ENCODE results near the gene COL4A1. TPM values are rescaled to one million over a fixed set of nuclear protein-coding genes. Genes with fewer than 3 reads are reported as not detected.

COL4A1 gene
- total and polyA plus RNA-seq, 2 experiments from 2014 or later = 184 to 519 TPM

- Histone ChIP-seq H3K4me3 (no peak overlapping the region), H3K27ac (no peak overlapping the region), H3K27me3 (replicated peaks; ENCODE audit: insufficient read depth) (no peaks in the 10 kb centered on the region), H3K4me2 (ENCODE audit: unreplicated experiment) (no peak overlapping the region), H3F3A (ENCODE audit: insufficient read depth) (peaks cover 9% of the 10 kb centered on the region), H3K9ac (no peak overlapping the region), H3K79me2 (ENCODE audit: insufficient read depth) (no peaks in the 10 kb centered on the region), H3K9me2 (ENCODE audit: insufficient read depth) (no peaks in the 10 kb centered on the region), H3K36me3 (ENCODE audit: low read depth) (no peaks in the 10 kb centered on the region), H4K20me1 (ENCODE audit: insufficient read depth) (no peaks in the 10 kb centered on the region), H3K9me3 (ENCODE audit: low read depth) (no peaks in the 10 kb centered on the region), H3K4me1 (ENCODE audit: insufficient read depth) (peaks cover 18% of the 10 kb centered on the region), H2AFZ (no peak overlapping the region)
- in situ Hi-C loops (cut with MboI) = no loop called here
- 65 to 67% methylated on average over 16 of the region's 16 CpGs for WGBS, 2 experiments (ENCODE audit: low coverage in 1 of 2, low lambda C conversion rate in 2 of 2, missing lambda C conversion rate in 2 of 2)
- TF ChIP-seq EZH2phosphoT487 (IDR thresholded peaks at IDR 0.05; ENCODE audit: insufficient read depth, low read depth) (no peak), EZH2 (IDR thresholded peaks at IDR 0.05; ENCODE audit: insufficient read depth, poor library complexity, severe bottlenecking) (no peak)
- peak; percentile 55 for DNase-seq
Observed at GRCh38 chr13:110132225-110132982, 174.6 kb downstream of the COL4A1 start.

- Histone ChIP-seq H3K9ac (no peak overlapping the region), H3K9me2 (ENCODE audit: insufficient read depth) (no peaks in the 10 kb centered on the region), H3K4me3 (no peak overlapping the region), H3K27ac (no peak overlapping the region), H3K27me3 (replicated peaks; ENCODE audit: insufficient read depth) (no peaks in the 10 kb centered on the region), H3K36me3 (ENCODE audit: low read depth) (no peaks in the 10 kb centered on the region), H4K20me1 (ENCODE audit: insufficient read depth) (no peaks in the 10 kb centered on the region), H3K9me3 (ENCODE audit: low read depth) (no peaks in the 10 kb centered on the region), H2AFZ (no peak overlapping the region), H3K79me2 (ENCODE audit: insufficient read depth) (no peaks in the 10 kb centered on the region), H3F3A (ENCODE audit: insufficient read depth) (peaks cover 16% of the 10 kb centered on the region), H3K4me1 (ENCODE audit: insufficient read depth) (peaks cover 25% of the 10 kb centered on the region), H3K4me2 (ENCODE audit: unreplicated experiment) (no peak overlapping the region)
- in situ Hi-C loops (cut with MboI) = no loop called here
- TF ChIP-seq EZH2phosphoT487 (IDR thresholded peaks at IDR 0.05; ENCODE audit: insufficient read depth, low read depth) (no peak), EZH2 (IDR thresholded peaks at IDR 0.05; ENCODE audit: insufficient read depth, poor library complexity, severe bottlenecking) (no peak)
- no peak for DNase-seq
- 70 to 78% methylated on average over 11 of the region's 11 CpGs for WGBS, 2 experiments (ENCODE audit: low coverage in 1 of 2, low lambda C conversion rate in 2 of 2, missing lambda C conversion rate in 2 of 2)
Observed at GRCh38 chr13:110131424-110131823, 175.5 kb downstream of the COL4A1 start.

DNA sequence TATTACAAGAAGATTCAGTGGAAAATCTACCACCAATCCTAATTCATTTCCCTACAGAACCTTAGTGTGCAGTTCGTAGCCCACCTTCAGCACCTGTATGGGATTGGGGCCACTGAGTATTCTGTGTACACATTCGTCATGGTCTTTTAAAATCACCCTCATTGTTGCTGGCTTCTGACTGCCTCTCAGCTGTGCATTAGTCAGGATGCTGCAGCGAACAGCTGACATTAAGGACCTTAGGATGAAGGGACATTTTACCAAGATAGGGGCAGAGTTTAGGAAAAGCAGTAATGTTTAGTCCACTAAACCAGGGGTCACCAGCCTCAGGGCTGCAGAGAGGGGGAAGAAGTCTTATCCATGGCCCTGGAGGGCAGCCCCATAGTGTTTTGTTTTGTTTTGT, 176.5 kb downstream of the COL4A1 start:
- no peaks in the 10 kb centered on the region for H3K9me3 ChIP-seq (ENCODE audit: low read depth)
- DNase-seq = no peak
- H3K4me2 ChIP-seq (ENCODE audit: unreplicated experiment) = no peak overlapping the region
- H3K4me1 ChIP-seq (ENCODE audit: insufficient read depth) = peaks cover 32% of the 10 kb centered on the region
- no peak overlapping the region for H3K27ac ChIP-seq
- H3K27me3 ChIP-seq (replicated peaks; ENCODE audit: insufficient read depth) = no peaks in the 10 kb centered on the region
- H3K9me2 ChIP-seq (ENCODE audit: insufficient read depth) = no peaks in the 10 kb centered on the region
- no peaks in the 10 kb centered on the region for H3K36me3 ChIP-seq (ENCODE audit: low read depth)
- H2AFZ ChIP-seq = no peak overlapping the region
- no peaks in the 10 kb centered on the region for H4K20me1 ChIP-seq (ENCODE audit: insufficient read depth)
- no peaks in the 10 kb centered on the region for H3K79me2 ChIP-seq (ENCODE audit: insufficient read depth)
- WGBS, 2 experiments (ENCODE audit: low coverage in 1 of 2, low lambda C conversion rate in 2 of 2, missing lambda C conversion rate in 2 of 2) = 81 to 87% methylated on average over 3 of the region's 3 CpGs
- no peak overlapping the region for H3K4me3 ChIP-seq
- H3F3A ChIP-seq (ENCODE audit: insufficient read depth) = peaks cover 25% of the 10 kb centered on the region
- in situ Hi-C loops (cut with MboI) = no loop called here
- no peak overlapping the region for H3K9ac ChIP-seq
- no peak for TF ChIP-seq EZH2phosphoT487 (IDR thresholded peaks at IDR 0.05; ENCODE audit: insufficient read depth, low read depth)
- TF ChIP-seq EZH2 (IDR thresholded peaks at IDR 0.05; ENCODE audit: insufficient read depth, poor library complexity, severe bottlenecking) = no peak

DNA sequence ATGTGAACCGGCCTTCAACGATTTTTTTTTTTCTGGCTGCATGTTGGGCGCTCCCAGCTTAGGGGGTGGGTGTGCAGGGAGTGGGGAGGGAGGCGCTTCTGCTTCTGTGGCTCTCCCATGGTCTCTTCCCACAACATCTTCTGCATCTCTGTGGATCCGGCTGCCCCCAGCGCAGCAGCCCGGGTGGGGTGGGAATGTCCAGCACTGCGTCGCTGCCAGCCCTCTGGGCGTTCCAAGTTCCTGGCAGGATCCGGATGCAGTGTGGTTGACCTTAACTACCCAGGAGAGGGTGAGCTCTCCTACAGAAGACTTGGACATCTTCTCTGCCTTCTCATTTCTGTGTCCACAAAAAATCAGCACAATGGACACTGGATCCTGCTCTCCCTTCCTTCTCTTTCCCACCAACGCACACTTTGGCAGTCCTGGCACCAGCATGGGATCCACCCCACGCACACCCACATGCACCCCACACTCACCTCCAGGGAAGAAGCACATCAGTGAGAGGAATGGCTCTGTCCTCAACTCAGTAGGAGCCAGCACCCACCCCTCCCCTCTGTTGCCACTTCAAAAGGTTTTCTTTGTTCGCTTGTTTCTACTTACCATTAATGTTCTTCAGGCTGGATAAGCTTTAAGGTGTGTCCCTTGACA, 177.3 kb downstream of the COL4A1 start:
- H3K36me3 ChIP-seq (ENCODE audit: low read depth) = no peaks in the 10 kb centered on the region
- no peak overlapping the region for H3K4me3 ChIP-seq
- 73 to 81% methylated on average over 14 of the region's 14 CpGs for WGBS, 2 experiments (ENCODE audit: low coverage in 1 of 2, low lambda C conversion rate in 2 of 2, missing lambda C conversion rate in 2 of 2)
- no peak for DNase-seq
- in situ Hi-C loops (cut with MboI) = no loop called here
- no peaks in the 10 kb centered on the region for H3K27me3 ChIP-seq (replicated peaks; ENCODE audit: insufficient read depth)
- H3F3A ChIP-seq (ENCODE audit: insufficient read depth) = peaks cover 25% of the 10 kb centered on the region
- TF ChIP-seq EZH2 (IDR thresholded peaks at IDR 0.05; ENCODE audit: insufficient read depth, poor library complexity, severe bottlenecking) (no peak), EZH2phosphoT487 (IDR thresholded peaks at IDR 0.05; ENCODE audit: insufficient read depth, low read depth) (no peak)
- H3K27ac ChIP-seq = no peak overlapping the region
- no peak overlapping the region for H2AFZ ChIP-seq
- H3K4me2 ChIP-seq (ENCODE audit: unreplicated experiment) = no peak overlapping the region
- no peaks in the 10 kb centered on the region for H3K9me2 ChIP-seq (ENCODE audit: insufficient read depth)
- no peaks in the 10 kb centered on the region for H3K9me3 ChIP-seq (ENCODE audit: low read depth)
- no peak overlapping the region for H3K9ac ChIP-seq
- no peaks in the 10 kb centered on the region for H4K20me1 ChIP-seq (ENCODE audit: insufficient read depth)
- peaks cover 32% of the 10 kb centered on the region for H3K4me1 ChIP-seq (ENCODE audit: insufficient read depth)
- no peaks in the 10 kb centered on the region for H3K79me2 ChIP-seq (ENCODE audit: insufficient read depth)

All from GM23248 (cell line).